Endothelial cell of umbilical vein (primary cell): ENCODE data around the gene WASL. TPM values are rescaled to one million over a fixed set of nuclear protein-coding genes. Genes with fewer than 3 reads are reported as not detected.
A peak's percentile ranks its signal among the peaks of the same experiment; 100 is the strongest.

ENCODE experiments used
- BruUV-seq: library from RNA; stranded (reverse); fragments of 400-500 nt; replicated peaks from 2 replicates; lab custom pipeline; 2021; lab: Mats Ljungman, UMichigan
- CTCF ChIA-PET: fragments of 300-600, 350-600 bp; sonication (Branson Sonifier 250); formaldehyde crosslinking; loops from one replicate; lab custom pipeline; 2021; ENCODE audit warnings: antibody characterized with exemption, inconsistent platforms; lab: Charles Lee
- POLR2A ChIA-PET: fragments of 300-600, 350-600 bp; sonication (Branson Sonifier 250); formaldehyde crosslinking; loops from one replicate; lab custom pipeline; 2021; ENCODE audit warnings: antibody characterized with exemption, inconsistent platforms; lab: Charles Lee
- DNase-seq: peaks from one replicate; pipeline ENCODE4 v3.0.0-alpha.2; 2011; ENCODE audit warnings: low read depth, low spot score
- FAIRE-seq: peaks from 2 replicates; lab custom pipeline; 2011; peaks lifted over from hg19 to GRCh38; lab: Jason Lieb, UNC
- H2AFZ ChIP-seq: 2 replicates; pipeline ENCODE4 v1.6.0; 2012; ENCODE audit warnings: low read depth, low read length, control low read depth, inconsistent platforms
- H3K27ac ChIP-seq: 2 replicates; pipeline ENCODE4 v1.5.1; 2011; ENCODE audit warnings: low read depth, mild to moderate bottlenecking, control low read depth, low read length, moderate library complexity; ENCODE audit not compliant: insufficient read depth
- H3K27me3 ChIP-seq, 2 experiments: 2 replicates each; pipeline versions ENCODE4 v1.6.0 to v1.6.1; 2011; ENCODE audit warnings: low read length in 2 of 2, mixed read lengths in 1 of 2; ENCODE audit not compliant: control insufficient read depth in 2 of 2, insufficient read depth in 2 of 2
- H3K36me3 ChIP-seq, 2 experiments: 2 replicates in 1 of 2; 3 replicates in 1 of 2; pipeline ENCODE4 v1.5.1; 2011; ENCODE audit warnings: low read length in 2 of 2, mild to moderate bottlenecking in 1 of 2, moderate library complexity in 1 of 2; ENCODE audit not compliant: control insufficient read depth in 2 of 2, insufficient read depth in 2 of 2; ENCODE audit errors: extremely low read depth in 1 of 2
- H3K4me1 ChIP-seq: 3 replicates; pipeline ENCODE4 v1.5.1; 2011; ENCODE audit warnings: mild to moderate bottlenecking, low read length; ENCODE audit not compliant: control insufficient read depth, insufficient read depth; ENCODE audit errors: extremely low read depth
- H3K4me2 ChIP-seq: 2 replicates; pipeline ENCODE4 v1.6.1; 2011; ENCODE audit warnings: low read length, control low read depth, mixed read lengths; ENCODE audit not compliant: insufficient read depth
- H3K4me3 ChIP-seq, 3 experiments: fragments of 200-600 bp in 1 of 3; sonication (generic), shearing (Covaris generic) in 1 of 3; replicated peaks in 1 of 3; 2 replicates each; pipeline ENCODE4 v1.5.1; 2011 to 2016; ENCODE audit warnings: control low read depth in 3 of 3, low read length in 3 of 3, mild to moderate bottlenecking in 2 of 3, inconsistent platforms in 1 of 3, low read depth in 1 of 3, moderate library complexity in 1 of 3; ENCODE audit not compliant: insufficient read depth in 1 of 3
- H3K79me2 ChIP-seq: 2 replicates; pipeline ENCODE4 v1.6.0; 2012; ENCODE audit warnings: low read length, inconsistent platforms; ENCODE audit not compliant: control insufficient read depth, insufficient read depth
- H3K9ac ChIP-seq: replicated peaks from 2 replicates; pipeline ENCODE3; 2011; ENCODE audit warnings: low read length, control low read depth; ENCODE audit not compliant: insufficient read depth; ENCODE audit errors: extremely low read depth
- H3K9me1 ChIP-seq: replicated peaks from 3 replicates; pipeline ENCODE4 v1.6.0; 2011; ENCODE audit warnings: mild to moderate bottlenecking, low read length; ENCODE audit not compliant: control insufficient read depth, insufficient read depth; ENCODE audit errors: extremely low read depth
- H3K9me3 ChIP-seq: replicated peaks from 2 replicates; pipeline ENCODE4 v1.5.1; 2012; ENCODE audit warnings: low read length, inconsistent platforms; ENCODE audit not compliant: control insufficient read depth, insufficient read depth
- H4K20me1 ChIP-seq: replicated peaks from 2 replicates; pipeline ENCODE3; 2011; ENCODE audit warnings: mild to moderate bottlenecking, low read length; ENCODE audit not compliant: control insufficient read depth, insufficient read depth; ENCODE audit errors: extremely low read depth
- EZH2 ChIP-seq: IDR thresholded peaks from 2 replicates; pipeline ENCODE4 v1.6.1; 2012; ENCODE audit warnings: borderline replicate concordance, low read depth, mild to moderate bottlenecking, moderate library complexity, low read length, inconsistent platforms; ENCODE audit not compliant: severe bottlenecking
- FOS ChIP-seq: IDR thresholded peaks from 2 replicates; pipeline ENCODE4 v1.6.1; 2011; ENCODE audit warnings: mild to moderate bottlenecking, low read length, moderate library complexity, borderline replicate concordance; ENCODE audit not compliant: insufficient read depth
- GATA2 ChIP-seq: IDR thresholded peaks from 2 replicates; pipeline ENCODE4 v1.7.0; 2011; ENCODE audit warnings: low read depth, mild to moderate bottlenecking, moderate library complexity, mixed read lengths, low read length; ENCODE audit not compliant: insufficient read length, insufficient read depth
- JUN ChIP-seq: IDR thresholded peaks from 2 replicates; pipeline ENCODE4 v1.6.1; 2011; ENCODE audit warnings: borderline replicate concordance, low read depth; ENCODE audit not compliant: insufficient read length, insufficient read depth
- MAX ChIP-seq: IDR thresholded peaks from 2 replicates; pipeline ENCODE4 v1.6.1; 2011; ENCODE audit not compliant: insufficient read depth, insufficient read length
- MYC ChIP-seq: IDR thresholded peaks from one replicate; pipeline ENCODE4 v1.6.1; 2011; ENCODE audit warnings: mild to moderate bottlenecking, low read depth, low read length
- POLR2A ChIP-seq: IDR thresholded peaks from 2 replicates; pipeline ENCODE4 v1.6.1; 2012; ENCODE audit warnings: low read depth, mild to moderate bottlenecking, control low read depth, low read length
- POLR2AphosphoS5 ChIP-seq: IDR thresholded peaks from 2 replicates; pipeline ENCODE4 v1.6.1; 2012; ENCODE audit warnings: low read depth, mild to moderate bottlenecking, control low read depth, low read length, moderate library complexity; ENCODE audit not compliant: insufficient read depth
- dilution Hi-C: fragments of 300-500 bp; cut with MboI; formaldehyde crosslinking; loops from one replicate; pipeline ENCODE4 v1.15.0; 2019; ENCODE audit warnings: low sequenced_read_pairs; ENCODE audit not compliant: extremely low pct_ligation_motif_present
- intact Hi-C: fragments of 100-400 bp; cut with micrococcal nuclease; formaldehyde crosslinking; loops from one replicate; pipeline ENCODE4 v1.10.0; 2022
- polyA plus RNA-seq, 4 experiments: library from polyadenylated mRNA; depleted of rRNA in 3 of 4; stranded (reverse) in 3 of 4; unstranded in 1 of 4; fragments of >200 nt; gene quantifications; 2 replicates each; pipeline versions ENCODE4 v1.2.1 to v1.2.3, GENCODE V29; 2011 to 2012; ENCODE audit warnings: missing spikeins in 1 of 4
- total RNA-seq: library from RNA; stranded (reverse); gene quantifications from 2 replicates; pipeline ENCODE4 v1.2.3, GENCODE V29; 2021
- TF ChIP-seq, protein P1 (sequence below), 2 donors: IDR thresholded peaks; 1 replicate in 1 of 2; 2 replicates in 1 of 2; pipeline ENCODE4 v1.5.1; 2011; ENCODE audit warnings: low read length in 2 of 2, mild to moderate bottlenecking in 2 of 2, moderate library complexity in 2 of 2, control low read depth in 1 of 2, inconsistent platforms in 1 of 2, low read depth in 1 of 2; ENCODE audit not compliant: insufficient read depth in 1 of 2; ENCODE audit errors: extremely low read depth in 1 of 2

WASL gene
- total and polyA plus RNA-seq, 2 donors (not counting 3 experiments of a cell fraction or from before 2014, with no cell fraction given), result 5.2 to 24.0 TPM

GRCh38 chr7:123658023-123658422 is 90.8 kb downstream of the WASL start:
- peaks cover 2% of the 10 kb centered on the region in 2 experiments for H3K27me3 ChIP-seq
- no peaks in the 10 kb centered on the region for H3K9me1 ChIP-seq
- H2AFZ ChIP-seq, result no peak overlapping the region
- no peak overlapping the region for H3K4me2 ChIP-seq
- peaks cover 4% of the 10 kb centered on the region for H3K4me1 ChIP-seq
- dilution Hi-C loops (no loop called here), intact Hi-C loops (no loop called here)
- no peaks in the 10 kb centered on the region for H3K79me2 ChIP-seq
- FAIRE-seq (no peak), DNase-seq (no peak)
- BruUV-seq, result no TSS peak
- H3K9ac ChIP-seq, result no peak overlapping the region
- no peaks in the 10 kb centered on the region for H3K36me3 ChIP-seq
- ChIA-PET CTCF (interaction anchor here (0.7 to 2.2 kb wide), 3 partner anchors 8 to 34 kb away, joined by 3 to 7 read pairs (median 3); no protein-coding TSS in a partner anchor), POLR2A (interaction anchor here (0.6 kb wide), 1 partner anchor 41 kb away, joined by 3 read pairs; no protein-coding TSS in a partner anchor)
- TF ChIP-seq POLR2A, result no peak
- TF ChIP-seq MYC, result no peak
- no peak overlapping the region for H3K27ac ChIP-seq
- no peaks in the 10 kb centered on the region for H4K20me1 ChIP-seq
- no peaks in the 10 kb centered on the region for H3K9me3 ChIP-seq
- no peak overlapping the region for H3K4me3 ChIP-seq

DNA sequence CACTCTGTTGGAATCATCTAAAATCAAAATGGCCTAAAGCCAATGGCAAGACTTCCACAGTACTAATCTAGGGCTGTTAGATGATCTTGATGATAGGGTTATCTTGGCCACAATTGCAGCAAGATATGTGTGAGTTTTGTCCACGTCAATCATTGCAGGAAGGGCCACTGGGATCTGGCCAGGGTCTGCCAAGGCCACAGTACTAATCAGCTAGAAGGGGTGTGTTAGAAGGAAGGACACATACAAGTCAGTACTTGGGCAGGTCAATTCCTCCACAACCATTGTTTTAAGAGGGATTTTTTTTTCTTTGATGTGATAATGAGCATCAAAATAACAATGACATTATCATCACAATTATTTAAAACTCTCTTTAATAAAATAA is 91.5 kb downstream of the WASL start:
- Histone ChIP-seq H3K9me1 (no peaks in the 10 kb centered on the region), H3K4me2 (no peak overlapping the region), H3K79me2 (no peaks in the 10 kb centered on the region), H3K9ac (no peak overlapping the region), H4K20me1 (no peaks in the 10 kb centered on the region), H2AFZ (peak overlapping the region; percentile 26), H3K9me3 (no peaks in the 10 kb centered on the region), H3K4me3 (no peak overlapping the region), H3K4me1 (peaks cover 4% of the 10 kb centered on the region), H3K27ac (no peak overlapping the region), H3K36me3 (no peaks in the 10 kb centered on the region), H3K27me3 (peaks cover 2% of the 10 kb centered on the region in 2 experiments)
- FAIRE-seq (no peak), DNase-seq (no peak)
- intact Hi-C loops (no loop called here), dilution Hi-C loops (no loop called here)
- BruUV-seq, result no TSS peak
- CTCF ChIA-PET, result interaction anchor here (0.7 kb wide), 1 partner anchor 34 kb away, joined by 3 read pairs; no protein-coding TSS in a partner anchor
- TF ChIP-seq MYC (no peak), POLR2AphosphoS5 (no peak), MAX (no peak), GATA2 (no peak), FOS (no peak), JUN (no peak), POLR2A (no peak), EZH2 (no peak)
- TF ChIP-seq, protein P1, sequence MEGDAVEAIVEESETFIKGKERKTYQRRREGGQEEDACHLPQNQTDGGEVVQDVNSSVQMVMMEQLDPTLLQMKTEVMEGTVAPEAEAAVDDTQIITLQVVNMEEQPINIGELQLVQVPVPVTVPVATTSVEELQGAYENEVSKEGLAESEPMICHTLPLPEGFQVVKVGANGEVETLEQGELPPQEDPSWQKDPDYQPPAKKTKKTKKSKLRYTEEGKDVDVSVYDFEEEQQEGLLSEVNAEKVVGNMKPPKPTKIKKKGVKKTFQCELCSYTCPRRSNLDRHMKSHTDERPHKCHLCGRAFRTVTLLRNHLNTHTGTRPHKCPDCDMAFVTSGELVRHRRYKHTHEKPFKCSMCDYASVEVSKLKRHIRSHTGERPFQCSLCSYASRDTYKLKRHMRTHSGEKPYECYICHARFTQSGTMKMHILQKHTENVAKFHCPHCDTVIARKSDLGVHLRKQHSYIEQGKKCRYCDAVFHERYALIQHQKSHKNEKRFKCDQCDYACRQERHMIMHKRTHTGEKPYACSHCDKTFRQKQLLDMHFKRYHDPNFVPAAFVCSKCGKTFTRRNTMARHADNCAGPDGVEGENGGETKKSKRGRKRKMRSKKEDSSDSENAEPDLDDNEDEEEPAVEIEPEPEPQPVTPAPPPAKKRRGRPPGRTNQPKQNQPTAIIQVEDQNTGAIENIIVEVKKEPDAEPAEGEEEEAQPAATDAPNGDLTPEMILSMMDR (IDR thresholded peaks at IDR 0.05; ENCODE audit: extremely low read depth in 1 of 2, insufficient read depth in 1 of 2, low read depth in 1 of 2, low read length in 2 of 2), result no peak
- POLR2A ChIA-PET, result no interaction called here
